Stimulated activated CD4-positive, alpha-beta T cell treated with anti-CD3 and anti-CD28 coated beads, TNF-alpha, amount 100 ng/mL, for 48 hours (primary cell): ENCODE results near the gene KRTAP10-3.

ENCODE experiments used
- DNase-seq, 3 donors: peaks; one replicate each; pipeline ENCODE4 v3.0.0-alpha.2; 2020; ENCODE audit warnings: low read depth in 3 of 3

The KRTAP10-3 gene

GRCh38 chr21:44549525-44550211 lies 8.9 kb downstream of the KRTAP10-3 start:
- no peak for DNase-seq

DNA sequence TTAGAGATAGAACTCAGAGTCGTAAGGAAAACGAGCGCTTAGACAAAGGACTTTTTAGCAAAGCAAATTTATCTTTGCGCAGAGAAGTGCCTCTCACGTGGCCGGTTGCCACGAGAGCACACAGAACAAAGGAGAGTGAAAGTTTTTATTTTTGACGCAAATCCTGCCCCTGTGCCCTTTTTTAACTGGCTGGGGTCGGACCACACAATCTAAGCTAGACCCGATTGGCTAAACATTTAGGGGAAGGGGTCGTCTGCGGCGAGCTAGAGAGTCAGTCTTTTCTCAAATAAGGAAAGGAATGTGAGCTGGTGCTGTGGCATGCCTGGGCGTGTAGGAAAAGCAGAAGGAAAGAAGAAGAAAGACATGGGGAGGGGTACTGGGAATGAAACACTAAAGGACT lies 9.7 kb downstream of the KRTAP10-3 start:
- no peak for DNase-seq

DNA sequence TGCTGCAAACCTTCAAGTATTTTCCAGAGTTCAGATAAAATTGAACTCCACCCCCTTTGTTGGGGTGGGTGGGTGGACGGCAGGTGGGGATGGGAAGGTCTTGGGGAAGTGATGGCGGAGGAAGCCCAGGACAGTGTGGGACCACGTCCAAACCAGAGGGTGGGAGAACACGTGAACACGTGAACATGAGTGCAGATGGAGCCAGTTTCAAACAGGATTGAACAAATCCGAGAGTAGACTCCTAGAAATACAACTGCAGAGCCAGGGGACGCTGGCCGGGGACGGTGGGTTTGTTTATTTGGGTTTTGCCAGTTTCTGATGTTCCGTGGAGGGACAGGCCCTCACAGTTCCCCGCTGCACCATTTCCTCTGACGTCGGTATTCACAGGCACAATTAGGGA lies 10.2 kb downstream of the KRTAP10-3 start:
- DNase-seq = no peak

GRCh38 chr21:44547656-44548331 lies 10.8 kb downstream of the KRTAP10-3 start:
- DNase-seq = peak in 1 of 3 donors; percentile 3

GRCh38 chr21:44544566-44544965 lies 14.0 kb downstream of the KRTAP10-3 start:
- DNase-seq = no peak

GRCh38 chr21:44542716-44543115 lies 15.9 kb downstream of the KRTAP10-3 start:
- DNase-seq = no peak

DNA sequence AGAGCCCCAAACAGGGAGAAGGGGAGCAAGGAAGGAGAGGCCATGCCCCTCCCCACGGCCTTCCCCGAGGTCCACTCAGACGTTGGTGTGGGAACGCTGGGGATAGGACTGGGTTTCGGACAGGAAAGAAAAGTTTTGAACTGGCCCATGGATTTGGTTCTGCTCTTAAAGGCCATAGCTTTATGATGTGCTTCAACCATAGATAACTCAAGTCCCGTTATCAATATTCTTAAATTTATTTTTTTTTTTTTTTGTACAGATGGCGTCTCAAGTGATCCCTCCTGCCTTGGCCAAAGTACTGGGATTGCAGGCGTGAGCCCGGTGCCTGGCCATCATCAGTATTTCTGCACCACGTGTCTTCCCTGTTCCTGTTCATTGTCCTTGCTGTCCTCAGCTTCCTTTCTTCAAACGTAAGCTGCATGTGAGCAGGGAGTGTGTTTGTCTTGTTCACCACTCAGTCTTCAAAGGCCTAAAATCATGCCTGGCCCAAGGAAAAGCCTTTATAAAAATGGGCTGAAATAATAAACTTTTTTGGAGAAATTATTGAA lies 17.8 kb downstream of the KRTAP10-3 start:
- DNase-seq = no peak

DNA sequence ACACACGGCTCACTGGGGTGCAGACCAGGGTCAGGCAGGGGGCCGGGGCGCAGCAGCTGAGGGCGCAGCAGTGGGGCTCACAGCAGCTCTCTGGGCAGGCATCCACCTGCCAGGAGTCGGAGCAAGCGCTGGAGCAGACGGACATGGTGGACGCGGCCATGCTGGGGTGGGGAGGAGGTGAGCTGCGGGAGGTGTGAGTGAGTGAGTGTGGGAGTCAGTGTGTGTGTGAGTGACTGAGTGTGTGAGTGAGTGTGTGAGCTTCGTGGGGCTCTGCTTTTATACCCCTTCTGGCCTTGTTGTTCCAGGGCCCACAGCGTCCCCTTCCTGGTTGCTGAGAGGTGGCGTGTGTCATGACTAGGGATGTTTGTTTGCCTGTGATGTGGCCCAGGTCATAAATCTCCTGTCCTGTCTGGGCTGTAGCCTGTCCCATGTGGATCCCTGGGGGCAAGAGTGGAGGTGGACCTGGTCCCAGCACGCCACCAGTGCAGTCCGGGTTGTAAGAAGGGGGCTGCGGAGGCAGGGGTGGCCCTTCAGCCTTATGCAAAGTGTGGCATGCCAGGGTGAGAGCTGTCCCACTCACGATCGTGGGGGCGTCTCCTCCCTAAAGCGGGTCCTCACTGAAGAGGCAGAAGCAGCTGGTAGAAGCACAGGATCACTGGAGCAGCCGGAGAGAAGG lies 18.5 kb downstream of the KRTAP10-3 start, which contains the start of gene KRTAP10-1:
TSS of gene KRTAP10-1 (minus strand) at position 205 of the 676 bp plus-strand sequence. CDS start at position 160, 45 bp downstream.
- DNase-seq = no peak

GRCh38 chr21:44539046-44539445 lies 19.5 kb downstream of the KRTAP10-3 start:
- DNase-seq = no peak

DNA sequence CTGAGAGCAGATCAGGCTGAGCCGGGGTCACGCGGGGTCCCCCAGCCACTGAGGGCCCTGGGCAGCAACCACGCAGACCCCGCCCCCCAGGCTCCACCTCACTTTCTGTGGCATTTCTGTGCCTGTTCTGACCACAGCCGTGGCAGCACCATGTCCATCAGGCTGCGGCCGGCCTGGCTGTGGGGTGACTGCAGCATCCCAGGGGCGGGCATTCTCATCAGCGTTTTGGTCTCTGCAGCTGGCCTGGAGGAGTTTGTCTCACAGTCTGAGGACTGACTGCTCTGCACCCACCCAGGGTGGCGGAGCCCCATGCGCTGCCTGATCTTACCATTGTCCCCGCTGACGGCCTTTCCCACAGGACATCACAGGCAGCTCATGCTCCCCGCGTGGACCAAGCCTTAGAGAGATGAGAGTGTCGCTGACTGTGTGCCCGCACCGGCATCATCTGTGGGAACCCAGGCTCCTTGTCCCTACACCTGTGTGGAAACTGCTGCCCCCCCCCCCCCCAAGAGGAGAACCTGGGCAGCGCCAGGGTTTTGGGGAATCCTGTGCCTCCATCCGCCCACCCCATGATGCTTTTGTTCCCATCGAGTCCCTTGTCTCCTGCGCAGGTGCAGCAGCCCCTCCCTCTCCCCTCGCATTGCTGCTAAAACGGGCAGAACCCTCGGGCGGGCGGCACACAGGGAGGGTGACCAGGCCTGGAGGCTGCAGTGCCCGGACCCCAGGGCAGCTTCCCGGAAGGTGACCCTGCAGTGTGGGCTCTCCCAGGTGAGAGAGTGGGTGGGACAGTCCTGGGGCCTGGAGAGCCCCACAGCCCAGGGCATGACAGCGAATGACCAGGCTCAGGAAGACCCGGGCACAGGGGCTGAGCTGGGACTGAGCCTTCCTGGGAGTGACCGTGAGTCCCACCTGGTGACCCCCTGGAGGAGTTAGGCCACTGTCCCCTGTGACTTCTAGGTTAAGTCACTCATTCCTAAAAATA lies 20.4 kb downstream of the KRTAP10-3 start:
- DNase-seq = no peak

- DNase-seq = no peak
Observed at GRCh38 chr21:44535963-44536362, 22.6 kb downstream of the KRTAP10-3 start.

GRCh38 chr21:44534688-44535087 lies 23.9 kb downstream of the KRTAP10-3 start:
- DNase-seq = no peak

DNA sequence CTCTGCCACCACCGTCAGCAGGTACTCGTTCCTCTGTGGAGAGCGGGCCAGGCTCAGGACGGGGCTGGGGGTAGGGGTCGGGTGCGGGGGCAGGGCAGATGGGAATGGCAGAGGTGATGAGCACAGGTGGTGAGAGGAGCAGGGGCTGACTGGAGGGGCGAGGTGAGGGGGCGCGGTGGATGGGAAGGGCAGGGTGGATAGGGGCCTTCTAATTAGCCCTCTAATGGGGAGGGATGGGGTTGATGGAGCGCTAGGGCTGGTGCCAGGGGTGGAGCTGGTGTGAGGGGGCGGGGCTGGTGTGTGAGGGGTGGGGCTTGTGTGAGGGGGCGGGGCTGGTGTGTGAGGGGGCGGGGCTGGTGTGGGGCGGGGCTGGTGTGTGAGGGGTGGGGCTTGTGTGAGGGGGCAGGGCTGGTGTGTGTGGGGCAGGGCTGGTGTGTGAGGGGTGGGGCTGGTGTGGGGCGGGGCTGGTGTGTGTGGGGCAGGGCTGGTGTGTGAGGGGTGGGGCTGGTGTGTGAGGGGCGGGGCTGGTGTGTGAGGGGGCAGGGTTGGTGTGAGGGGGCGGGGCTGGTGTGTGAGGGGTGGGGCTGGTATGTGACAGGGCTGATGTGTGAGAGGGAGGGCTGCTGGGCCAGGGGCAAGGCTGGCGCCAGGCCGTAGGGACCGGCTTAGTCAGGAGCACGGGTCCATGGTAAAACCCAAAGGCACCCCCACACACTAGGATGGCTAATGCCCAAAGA lies 24.5 kb downstream of the KRTAP10-3 start:
- no peak for DNase-seq

GRCh38 chr21:44533121-44533890 lies 25.3 kb downstream of the KRTAP10-3 start:
- no peak for DNase-seq

DNA sequence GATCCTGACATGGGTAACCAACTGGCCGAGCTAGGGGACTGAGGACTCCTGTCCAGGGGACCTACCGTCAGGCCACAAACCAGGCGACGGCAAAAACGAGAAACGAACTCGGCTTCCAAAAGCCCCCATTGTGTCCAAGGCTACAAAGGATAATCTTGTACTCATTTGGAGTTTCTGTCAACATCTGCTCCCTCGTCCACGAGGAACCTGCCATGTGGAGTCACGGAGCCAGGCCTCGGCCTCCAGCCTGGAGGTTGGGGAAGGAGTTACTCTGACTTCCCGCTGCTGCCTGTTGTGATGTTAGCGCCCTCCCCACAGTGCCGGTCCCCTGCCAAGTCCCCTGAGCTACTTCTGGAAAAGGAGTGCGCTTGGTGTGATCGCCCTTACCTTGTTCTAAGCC lies 25.9 kb downstream of the KRTAP10-3 start:
- no peak for DNase-seq

GRCh38 chr21:44531606-44532564 lies 26.7 kb downstream of the KRTAP10-3 start:
- no peak for DNase-seq

DNA sequence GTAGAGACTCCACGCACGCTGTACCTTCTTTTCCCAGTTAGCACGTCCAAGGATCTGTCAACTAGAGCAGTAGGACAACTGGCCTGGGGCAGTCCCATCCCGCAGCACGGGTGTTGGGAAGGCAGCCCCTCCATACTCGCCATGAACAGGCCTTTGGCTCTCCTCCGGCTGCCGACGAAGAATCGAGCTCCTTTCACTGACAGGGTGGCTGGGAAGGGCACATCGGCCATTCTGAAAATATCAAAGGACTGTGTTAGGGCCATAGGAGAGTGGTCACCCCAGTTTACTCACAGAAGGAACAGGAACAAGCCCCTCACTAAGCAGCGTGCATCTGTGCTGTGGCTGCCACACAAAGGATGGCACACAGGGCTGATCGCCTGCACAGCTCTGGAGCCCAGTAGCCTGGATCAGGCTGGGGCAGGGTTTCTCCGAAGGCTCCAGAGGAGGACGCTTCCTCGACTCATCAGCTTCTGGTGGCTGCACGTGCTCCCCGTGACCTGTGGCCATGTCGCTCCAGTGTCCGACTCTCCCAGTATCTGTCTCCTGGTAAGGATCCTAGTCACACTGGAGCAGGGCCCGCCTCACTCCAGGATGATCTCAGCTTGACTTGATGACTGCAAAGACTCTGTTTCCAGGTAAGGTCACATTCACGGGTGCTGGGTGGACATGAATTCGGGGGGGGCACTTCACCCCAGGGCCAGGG lies 27.5 kb downstream of the KRTAP10-3 start:
- DNase-seq = no peak
